Cardiac fibroblast (primary cell): ENCODE results near the gene PLCZ1.

Experiments used
- DNase-seq, 2 donors: peaks; one replicate each; pipeline versions ENCODE4 v3.0.0 to v3.0.0-alpha.2; 2010; ENCODE audit warnings: low read depth in 2 of 2
- H3K4me3 ChIP-seq, 2 donors: replicated peaks in 1 of 2; 1 replicate in 1 of 2; 2 replicates in 1 of 2; pipeline ENCODE4 v1.5.1; 2011; ENCODE audit warnings: low read depth in 2 of 2, low read length in 2 of 2, mild to moderate bottlenecking in 2 of 2, moderate library complexity in 1 of 2
- TF ChIP-seq, protein P1 (sequence below): IDR thresholded peaks from one replicate; pipeline ENCODE4 v1.5.1; 2011; ENCODE audit warnings: low read depth, mild to moderate bottlenecking, low read length, inconsistent platforms

Gene PLCZ1

DNA sequence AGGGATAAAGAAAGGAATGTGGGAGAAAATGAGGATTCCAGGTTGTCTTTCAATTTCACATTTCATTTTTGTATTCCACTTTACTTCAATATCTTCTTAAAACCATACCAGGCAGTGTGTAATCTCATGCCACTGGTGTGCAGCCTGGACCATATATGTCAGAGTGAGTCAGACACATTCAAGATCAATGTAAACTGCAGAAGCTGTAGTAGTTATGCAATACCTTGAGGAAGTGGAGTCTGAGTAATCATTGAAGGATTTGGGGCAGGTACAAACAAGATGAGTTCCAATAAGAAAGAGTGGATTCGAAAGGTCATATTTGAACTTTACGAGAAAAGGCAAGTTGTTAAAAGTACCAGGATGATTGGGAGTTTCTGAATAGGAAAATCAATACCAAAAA lies 14.1 kb downstream of the PLCZ1 start:
- TF ChIP-seq, protein P1, sequence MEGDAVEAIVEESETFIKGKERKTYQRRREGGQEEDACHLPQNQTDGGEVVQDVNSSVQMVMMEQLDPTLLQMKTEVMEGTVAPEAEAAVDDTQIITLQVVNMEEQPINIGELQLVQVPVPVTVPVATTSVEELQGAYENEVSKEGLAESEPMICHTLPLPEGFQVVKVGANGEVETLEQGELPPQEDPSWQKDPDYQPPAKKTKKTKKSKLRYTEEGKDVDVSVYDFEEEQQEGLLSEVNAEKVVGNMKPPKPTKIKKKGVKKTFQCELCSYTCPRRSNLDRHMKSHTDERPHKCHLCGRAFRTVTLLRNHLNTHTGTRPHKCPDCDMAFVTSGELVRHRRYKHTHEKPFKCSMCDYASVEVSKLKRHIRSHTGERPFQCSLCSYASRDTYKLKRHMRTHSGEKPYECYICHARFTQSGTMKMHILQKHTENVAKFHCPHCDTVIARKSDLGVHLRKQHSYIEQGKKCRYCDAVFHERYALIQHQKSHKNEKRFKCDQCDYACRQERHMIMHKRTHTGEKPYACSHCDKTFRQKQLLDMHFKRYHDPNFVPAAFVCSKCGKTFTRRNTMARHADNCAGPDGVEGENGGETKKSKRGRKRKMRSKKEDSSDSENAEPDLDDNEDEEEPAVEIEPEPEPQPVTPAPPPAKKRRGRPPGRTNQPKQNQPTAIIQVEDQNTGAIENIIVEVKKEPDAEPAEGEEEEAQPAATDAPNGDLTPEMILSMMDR: no peak
- H3K4me3 ChIP-seq: no peak overlapping the region
- peak; percentile 55 to 87 for DNase-seq

DNA sequence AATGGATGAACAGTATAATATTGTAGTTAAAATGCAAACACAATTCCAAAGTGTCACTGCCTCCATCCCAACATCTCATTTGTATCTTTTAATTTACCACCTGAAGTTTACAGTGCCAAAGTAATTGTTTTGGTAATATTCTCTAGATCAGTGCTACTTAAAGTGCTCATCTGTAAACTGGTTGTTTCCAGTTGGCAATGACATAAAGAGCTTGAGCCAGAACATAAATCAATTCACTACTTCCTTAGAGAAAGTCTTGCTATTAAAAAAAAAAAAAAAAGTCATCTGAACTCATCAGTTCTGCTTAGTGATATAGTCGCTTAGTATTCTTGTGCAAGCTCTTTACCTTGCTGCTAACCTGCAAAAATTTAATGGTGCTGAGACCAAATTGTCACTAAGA lies 16.4 kb downstream of the PLCZ1 start:
- DNase-seq: no peak
- TF ChIP-seq, protein P1: no peak
- H3K4me3 ChIP-seq: no peak overlapping the region

DNA sequence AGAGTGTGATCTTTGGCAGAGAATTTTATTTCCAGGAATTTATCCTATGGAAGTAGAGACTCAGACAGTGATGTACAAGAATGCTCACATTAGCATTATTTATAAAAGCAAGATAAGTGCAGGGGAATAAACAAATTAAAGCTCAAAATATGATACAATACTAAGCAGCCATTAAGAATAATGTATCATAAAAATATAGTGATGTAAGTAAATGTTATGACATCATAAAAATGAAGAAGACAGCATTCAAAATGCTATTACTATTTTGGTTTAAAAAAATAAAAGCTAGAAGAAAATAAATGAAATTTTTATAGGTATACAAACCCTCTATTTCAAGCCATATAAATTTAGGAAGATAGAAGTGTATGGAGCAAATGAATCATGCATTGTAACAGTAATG lies 17.1 kb downstream of the PLCZ1 start:
- H3K4me3 ChIP-seq: no peak overlapping the region
- TF ChIP-seq, protein P1: no peak
- no peak for DNase-seq

DNA sequence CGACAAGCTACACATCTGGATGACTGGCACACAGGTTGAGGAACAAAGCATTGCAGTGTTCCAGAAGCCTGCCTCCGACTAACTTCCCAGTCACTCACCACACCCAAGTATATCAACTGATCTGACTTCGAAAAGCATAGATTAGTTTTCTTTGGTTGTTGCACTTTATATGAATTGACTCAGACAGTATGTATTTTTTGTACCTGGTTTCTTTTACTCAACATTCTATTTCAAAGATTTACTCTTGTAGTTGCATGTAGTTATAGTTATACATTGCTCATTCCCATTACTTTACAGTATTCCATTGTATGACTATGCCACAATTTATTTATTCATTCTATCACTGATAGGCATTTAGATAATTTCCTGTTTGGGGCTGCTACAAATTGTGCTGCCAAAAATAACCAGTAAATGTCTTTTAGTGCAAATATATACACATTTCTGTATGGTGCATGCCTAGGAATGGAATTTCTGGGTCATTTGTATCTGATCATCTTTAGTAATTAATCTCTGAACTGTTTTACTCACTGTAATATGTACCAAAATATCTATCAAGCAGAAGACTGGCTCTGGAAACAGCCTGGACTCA lies 17.8 kb downstream of the PLCZ1 start:
- TF ChIP-seq, protein P1: no peak
- DNase-seq: peak in 1 of 2 donors; percentile 9
- H3K4me3 ChIP-seq: no peak overlapping the region

DNA sequence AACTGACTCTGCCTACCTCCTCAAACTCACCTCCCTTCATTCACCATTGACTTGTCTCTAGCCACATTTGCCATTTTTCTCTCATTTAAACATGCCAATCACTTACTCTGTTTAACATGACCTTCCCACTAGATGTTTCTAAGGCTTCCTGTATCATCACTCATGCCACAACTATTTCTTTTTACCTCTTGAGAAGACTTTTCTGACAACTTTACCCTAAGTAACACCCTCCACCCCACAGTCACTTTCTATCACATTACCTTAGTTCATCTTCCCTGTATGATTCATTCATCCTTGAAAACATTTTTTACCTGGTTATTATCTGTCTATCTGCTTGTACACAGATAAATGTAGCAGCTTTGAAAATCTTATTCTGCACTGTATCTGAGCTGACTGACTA lies 19.4 kb downstream of the PLCZ1 start:
- no peak overlapping the region for H3K4me3 ChIP-seq
- no peak for DNase-seq

DNA sequence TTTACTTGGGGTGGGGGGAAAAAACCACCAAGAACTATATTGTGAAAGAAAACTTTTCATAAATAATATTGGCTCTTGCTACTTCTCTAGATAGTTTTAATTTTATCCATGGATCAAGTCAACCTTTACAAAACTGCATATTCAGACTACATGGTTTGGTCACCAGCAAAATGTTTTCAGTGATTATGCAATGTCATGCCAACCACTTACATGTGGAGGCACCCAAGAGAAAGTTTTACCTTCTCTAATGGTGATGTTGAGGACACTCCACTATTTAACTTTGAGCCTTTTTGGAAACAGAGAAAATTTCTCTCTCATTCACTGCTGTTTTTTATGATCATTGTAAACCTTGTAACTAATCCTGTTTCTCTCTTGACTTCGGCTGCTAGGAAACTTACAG lies 21.6 kb downstream of the PLCZ1 start:
- no peak for DNase-seq
- H3K4me3 ChIP-seq: no peak overlapping the region
- TF ChIP-seq, protein P1: no peak

More for the DNA sequence above, 19.4 kb downstream of the PLCZ1 start:
- TF ChIP-seq, protein P1: no peak

DNA sequence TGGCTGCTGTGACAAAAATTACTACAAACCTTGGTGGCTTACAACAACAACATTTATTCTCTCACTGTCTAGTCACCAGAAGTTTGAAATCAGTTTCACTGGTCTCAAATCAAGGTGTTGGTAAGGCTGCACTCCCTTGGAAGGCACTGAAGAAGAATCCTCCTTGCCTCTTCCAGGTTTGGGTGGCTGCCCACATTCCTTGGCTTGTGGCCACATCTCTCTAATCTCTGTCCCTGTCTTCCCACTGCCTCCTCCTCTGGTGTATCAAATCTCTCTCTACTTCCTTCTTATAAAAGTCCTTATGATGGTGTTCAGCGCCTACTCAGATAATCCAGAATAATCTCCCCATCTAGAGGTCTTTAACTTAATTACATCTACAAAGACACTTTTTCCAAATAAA lies 31.0 kb downstream of the PLCZ1 start:
- peak; percentile 10 to 27 for DNase-seq
- TF ChIP-seq, protein P1: no peak
- H3K4me3 ChIP-seq: no peak overlapping the region
